ENCODE data around the gene IPO4.

IPO4 gene

DNA sequence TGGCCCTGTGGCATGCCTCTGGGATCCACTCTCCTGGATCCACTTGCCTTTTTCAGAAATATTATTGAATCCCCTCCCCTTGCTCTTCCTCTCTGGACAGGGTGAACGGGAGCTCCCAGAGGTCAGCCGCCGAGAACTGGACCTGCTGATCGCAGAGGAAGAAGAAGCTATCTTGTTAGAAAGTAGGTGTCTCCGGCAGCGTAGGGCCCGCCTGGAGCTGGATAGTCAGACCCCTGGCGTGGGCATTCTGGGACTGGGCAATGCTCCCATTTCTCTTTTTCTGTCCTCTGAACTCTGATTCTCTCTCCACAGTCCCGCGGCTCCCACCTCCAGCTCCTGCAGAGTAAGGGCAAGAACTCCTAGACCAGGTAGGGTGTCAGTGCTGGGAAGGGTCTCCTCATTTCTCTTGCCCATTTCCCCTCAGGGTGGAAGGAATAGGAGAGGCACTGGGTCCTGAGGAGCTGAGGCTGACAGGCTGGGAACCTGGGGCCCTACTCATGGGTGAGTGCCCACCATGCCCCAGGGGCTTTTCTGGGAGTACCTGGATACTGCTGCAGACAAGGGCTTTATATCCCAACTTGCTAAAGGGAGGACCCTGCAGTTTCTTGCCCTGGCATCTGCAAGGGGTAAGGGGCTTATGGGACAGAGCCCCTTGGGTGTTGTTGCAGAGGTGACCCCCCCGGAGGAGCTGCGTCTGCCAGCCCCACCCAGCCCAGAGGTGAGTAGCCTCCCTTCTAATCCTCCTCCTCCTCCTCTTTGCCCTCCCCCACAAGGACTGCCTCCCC, 11.4 kb downstream of the IPO4 start:
- DNase-seq (ENCODE audit: low read depth, low spot score), result no peak

DNA sequence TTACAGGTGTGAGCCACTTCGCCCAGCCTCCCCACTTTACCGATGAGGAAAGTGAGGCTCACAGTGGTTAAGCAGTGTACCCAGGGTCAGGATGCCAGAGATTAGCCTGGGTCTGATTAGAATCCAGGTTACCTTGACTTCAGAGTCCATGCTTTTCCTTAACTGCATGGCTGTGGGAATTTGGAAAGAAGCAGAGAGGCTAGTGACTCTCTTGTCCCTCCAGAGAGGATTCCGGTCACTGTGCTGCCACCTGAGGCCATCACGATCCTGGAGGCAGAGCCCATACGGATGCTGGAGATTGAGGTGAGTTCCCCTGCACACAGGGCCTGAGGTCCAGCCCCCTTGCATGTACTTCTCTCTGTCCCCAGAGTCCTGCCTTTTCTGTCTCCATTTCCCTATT, 12.0 kb downstream of the IPO4 start:
- DNase-seq (ENCODE audit: low read depth, low spot score), result no peak

DNA sequence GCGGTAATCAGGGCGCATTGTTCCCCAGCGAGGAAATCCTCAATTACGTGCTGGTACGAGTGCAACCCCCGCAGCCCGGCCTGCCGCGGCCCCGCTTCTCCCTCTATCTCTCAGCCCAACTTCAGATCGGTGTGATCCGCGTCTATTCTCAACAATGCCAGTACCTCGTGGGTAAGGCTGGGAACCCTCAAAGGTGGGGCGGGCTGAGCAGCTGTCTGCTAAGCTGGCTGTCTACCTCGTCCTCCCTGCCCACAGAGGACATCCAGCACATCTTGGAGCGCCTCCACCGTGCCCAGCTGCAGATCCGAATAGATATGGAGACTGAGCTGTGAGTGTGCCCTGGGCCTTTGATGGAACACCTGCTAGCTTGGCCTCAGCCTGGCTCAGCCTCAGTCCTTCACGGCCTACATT, 15.7 kb downstream of the IPO4 start:
- no peak for DNase-seq (ENCODE audit: low read depth, low spot score)

DNA sequence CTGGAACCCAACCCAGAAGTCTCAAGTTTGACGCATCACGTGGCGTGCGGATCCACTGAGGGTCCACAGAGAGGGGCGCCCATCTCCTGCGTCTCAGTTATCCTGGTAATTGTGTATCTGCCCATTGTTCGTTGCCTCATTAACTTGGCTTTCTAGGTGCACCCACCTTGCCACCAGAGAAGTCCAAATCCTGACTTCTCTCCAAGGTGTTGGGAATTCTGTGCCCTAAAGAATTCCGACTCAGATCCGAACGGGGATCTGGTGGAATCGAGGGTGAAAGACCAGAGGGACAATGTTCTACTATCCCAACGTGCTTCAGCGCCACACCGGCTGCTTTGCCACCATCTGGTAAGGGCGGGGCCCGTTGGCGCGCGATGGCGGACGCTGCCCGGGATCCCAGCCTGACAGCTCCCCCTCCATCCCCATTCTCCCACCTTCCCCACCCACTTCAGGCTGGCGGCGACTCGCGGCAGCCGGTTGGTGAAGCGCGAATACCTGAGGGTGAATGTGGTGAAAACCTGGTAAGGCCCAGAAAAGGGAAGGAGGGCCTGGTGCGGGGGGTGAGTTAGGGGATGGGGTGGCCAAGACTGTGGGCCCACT, 16.3 kb downstream of the IPO4 start:
- no peak for DNase-seq (ENCODE audit: low read depth, low spot score)

DNA sequence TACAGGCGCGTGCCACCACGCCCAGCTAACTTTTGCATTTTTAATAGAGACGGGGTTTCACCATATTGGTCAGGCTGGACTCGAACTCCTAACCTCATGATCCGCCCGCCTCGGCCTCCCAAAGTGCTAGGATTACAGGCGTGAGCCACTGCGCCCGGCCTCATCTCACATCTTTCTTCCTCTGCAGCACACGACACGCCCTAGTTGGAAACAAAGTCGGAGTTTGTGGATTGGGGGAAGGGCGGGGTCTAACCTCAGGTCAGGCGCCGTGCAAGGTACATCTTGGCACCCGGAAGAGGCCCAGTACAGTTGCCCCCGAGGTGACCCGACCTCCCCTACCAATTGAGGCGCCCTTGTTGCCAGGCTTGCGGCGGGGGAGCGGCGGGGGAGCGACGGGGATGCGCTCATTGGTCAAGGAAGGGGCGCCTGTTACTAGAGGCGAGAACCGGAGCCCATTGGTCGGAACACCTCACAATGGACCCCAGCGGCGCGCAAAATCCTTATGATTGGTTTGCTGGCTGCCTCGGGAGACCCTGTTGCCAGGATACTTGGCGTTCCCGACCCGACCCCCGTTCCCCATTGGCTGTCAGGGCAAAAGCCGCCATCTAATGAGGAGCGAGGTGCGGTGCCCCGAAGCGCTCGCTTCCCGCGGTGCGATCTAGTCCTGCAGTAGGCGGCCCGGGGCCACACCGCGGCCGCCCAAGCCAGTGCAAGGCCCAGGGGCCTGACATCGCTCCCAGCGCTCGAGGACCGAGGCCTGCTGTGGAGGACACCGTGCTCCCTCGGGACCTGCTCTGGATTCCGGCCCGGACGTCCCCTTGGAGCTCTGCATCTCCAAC, 17.0 kb downstream of the IPO4 start, which contains the start of gene REC8:
TSS of gene REC8 (plus strand) at position 659 of the 839 bp plus-strand sequence. CDS start 473 bp downstream, outside the sequence.
- DNase-seq (ENCODE audit: low read depth, low spot score), result peak; percentile 48

DNA sequence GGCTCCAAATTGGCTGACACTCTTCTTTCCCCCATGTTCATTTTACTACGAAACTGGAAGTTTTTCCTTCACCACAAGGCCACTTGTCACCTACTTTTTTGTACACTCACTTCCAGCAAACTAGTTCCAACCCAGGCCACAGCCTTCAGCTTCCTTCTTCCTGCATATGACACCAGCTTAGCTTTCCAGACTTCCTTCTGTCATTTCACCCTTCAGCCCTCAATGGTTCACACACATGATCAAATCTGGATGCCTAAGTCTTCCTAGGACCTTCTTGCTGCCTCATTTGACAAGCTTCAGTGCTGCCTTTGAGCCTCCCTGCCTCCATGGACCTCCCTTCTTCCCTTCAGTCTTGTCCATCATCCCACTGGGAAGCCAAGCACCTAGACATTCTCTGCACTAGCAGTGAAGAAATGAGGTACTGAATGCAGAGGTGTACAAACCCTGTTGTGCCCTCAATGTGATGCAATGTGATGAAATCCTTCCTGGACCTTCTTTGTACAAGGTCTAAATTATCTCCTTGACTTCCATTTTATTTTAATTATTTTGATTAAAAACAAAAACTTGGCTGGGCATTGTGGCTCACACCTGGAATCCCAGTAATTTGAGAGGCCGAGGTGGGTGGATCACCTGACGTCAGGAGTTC, 21.0 kb downstream of the IPO4 start:
- no peak for DNase-seq (ENCODE audit: low read depth, low spot score)

DNA sequence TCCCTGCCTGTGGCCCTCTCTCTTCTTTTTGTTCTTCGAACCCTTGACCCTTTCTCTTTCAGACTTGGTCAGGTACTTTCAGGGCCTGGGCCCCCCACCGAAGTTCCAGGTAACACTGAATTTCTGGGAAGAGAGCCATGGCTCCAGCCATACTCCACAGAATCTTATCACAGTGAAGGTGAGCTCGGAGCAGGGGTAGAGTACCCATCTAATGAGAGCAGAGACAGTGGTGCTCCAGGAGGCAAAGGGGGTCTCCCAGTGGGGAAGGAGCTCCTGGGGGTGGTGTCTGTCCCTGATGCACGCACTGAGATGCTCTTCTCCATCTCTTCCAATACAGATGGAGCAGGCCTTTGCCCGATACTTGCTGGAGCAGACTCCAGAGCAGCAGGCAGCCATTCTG, 22.8 kb downstream of the IPO4 start:
- DNase-seq (ENCODE audit: low read depth, low spot score), result no peak

DNA sequence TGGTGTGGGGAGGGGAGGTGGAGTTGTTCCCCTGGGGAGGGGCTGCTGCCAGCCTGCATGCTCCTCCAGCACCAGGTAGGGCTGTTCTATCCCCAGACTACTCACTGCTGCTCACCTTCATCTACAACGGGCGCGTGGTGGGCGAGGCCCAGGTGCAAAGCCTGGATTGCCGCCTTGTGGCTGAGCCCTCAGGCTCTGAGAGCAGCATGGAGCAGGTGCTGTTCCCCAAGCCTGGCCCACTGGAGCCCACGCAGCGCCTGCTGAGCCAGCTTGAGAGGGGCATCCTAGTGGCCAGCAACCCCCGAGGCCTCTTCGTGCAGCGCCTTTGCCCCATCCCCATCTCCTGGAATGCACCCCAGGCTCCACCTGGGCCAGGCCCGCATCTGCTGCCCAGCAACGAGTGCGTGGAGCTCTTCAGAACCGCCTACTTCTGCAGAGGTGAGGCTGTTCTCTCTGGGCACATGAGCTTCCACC, 24.1 kb downstream of the IPO4 start:
- no peak for DNase-seq (ENCODE audit: low read depth, low spot score)

DNA sequence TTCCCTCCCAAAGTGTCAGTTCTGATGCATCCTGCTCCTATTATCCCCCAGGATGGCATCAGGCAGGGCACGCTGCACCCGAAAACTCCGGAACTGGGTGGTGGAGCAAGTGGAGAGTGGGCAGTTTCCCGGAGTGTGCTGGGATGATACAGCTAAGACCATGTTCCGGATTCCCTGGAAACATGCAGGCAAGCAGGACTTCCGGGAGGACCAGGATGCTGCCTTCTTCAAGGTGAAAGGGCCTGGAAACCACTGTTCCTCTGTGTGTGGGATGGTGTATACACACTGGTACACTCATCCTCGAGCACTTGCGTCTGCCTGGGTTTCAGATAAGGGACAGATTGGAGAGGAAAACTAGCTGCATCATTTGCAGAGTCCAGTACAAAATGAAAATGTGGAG, 26.5 kb downstream of the IPO4 start:
- DNase-seq (ENCODE audit: low read depth, low spot score), result no peak

DNA sequence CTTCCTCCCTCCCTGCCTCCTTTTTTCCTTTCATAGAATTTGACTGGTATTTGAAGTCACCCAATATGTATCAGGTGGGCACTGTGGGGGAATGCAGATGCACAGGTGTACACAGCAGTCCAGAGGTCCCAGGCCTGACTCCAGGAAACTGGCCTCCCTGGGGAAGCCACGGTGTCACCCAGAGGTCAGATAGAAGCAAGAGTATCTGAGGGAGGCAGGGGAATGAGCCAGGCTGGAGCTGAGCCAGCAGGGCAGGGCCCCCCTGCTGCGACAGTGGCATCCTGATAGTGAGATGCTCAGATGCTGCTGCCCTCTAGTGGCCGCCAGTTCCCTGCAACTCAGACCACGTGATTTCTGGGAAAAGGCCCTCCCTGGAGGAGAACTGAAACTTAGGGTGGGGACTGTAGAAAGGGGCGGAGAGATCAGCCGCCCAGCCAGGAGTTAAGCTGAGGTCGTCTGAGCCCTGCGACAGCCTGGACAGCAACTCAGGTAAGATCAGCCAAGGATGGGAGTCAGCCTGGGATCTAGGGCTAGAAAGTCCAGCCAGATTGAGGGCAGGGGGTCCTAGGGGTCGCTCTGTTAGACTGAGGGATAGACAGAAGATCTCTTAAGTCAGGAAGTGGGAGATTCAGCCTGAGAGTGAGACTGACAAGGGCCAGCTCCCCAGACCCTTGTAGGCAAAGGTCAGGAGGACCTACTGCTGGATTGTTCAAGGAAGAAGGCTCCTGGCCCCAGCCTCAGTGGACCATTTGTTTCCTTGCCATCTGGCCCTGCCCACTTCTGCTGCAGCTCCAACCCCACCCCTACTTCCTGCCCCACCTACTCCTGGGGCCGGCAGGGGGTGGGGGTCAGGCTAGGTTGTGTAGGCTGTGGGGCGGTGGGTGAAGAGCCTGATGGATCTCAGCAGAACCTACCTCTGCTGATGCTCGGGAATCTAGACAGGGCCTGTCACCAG, 27.5 kb downstream of the IPO4 start, which contains the start of gene IRF9:
TSS of gene IRF9 (plus strand) at position 416 of the 955 bp plus-strand sequence. CDS start 880 bp downstream, outside the sequence.
- peak; percentile 97 for DNase-seq (ENCODE audit: low read depth, low spot score)

DNA sequence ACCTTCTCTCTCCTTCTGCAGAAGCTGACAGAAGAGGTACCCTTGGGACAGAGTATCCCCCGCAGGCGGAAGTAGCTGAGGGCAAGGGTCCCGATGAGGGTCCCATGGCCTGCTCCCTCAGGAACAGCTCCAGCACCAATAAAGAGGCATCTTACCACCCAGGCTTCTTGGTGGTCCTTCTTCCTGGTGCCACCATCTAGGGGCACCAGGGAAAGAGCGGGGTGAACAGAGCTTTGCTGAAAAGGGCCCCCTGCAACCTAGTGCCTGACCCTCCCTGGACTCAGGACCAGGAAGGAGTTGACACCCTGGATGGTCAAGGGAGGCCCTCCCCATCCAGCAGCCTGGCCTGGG, 28.1 kb downstream of the IPO4 start:
- DNase-seq (ENCODE audit: low read depth, low spot score), result no peak

DNA sequence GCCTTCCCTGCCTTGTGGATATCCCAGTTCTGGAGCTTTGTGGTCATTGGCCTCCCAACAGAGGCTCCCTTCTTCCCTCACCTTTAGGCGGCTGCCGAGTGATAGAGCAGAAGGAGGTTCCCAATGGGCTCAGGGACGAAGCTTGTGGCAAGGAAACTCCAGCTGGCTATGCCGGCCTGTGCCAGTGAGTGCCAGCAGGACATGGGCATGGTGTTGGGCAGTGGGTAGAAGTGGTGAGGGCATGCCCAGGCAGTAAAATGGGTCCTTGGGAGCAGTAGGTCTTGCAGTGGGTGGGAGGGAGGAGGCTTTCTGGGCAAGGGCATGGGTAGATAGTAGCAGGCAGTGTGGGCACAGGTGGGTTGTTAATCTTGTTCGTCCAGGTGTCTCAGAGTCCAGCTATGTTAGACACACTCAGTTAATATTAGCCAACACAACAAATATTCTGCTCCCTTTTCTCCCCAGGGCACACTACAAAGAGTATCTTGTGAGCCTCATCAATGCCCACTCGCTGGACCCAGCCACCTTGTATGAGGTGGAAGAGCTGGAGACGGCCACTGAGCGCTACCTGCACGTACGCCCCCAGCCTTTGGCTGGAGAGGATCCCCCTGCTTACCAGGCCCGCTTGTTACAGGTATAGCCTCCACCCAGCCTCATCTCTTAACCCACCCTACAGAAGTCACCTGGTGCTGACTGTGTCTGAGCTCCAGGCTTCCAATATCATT, 28.7 kb downstream of the IPO4 start:
- no peak for DNase-seq (ENCODE audit: low read depth, low spot score)

DNA sequence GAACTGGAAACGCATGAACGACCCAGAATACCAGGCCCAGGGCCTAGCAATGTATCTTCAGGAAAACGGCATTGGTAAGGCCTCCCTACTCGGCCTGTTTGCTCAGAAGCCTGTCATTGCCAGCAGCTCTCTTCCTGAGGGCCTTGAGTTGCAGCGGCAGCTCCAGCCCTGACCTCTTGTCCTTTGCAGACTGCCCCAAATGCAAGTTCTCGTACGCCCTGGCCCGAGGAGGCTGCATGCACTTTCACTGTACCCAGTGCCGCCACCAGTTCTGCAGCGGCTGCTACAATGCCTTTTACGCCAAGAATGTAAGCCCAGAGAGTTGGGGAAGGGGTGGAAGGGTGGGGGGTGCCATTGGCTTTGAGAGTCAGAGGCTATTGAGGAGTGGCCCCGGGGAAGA, 31.3 kb downstream of the IPO4 start:
- DNase-seq (ENCODE audit: low read depth, low spot score), result no peak

DNA sequence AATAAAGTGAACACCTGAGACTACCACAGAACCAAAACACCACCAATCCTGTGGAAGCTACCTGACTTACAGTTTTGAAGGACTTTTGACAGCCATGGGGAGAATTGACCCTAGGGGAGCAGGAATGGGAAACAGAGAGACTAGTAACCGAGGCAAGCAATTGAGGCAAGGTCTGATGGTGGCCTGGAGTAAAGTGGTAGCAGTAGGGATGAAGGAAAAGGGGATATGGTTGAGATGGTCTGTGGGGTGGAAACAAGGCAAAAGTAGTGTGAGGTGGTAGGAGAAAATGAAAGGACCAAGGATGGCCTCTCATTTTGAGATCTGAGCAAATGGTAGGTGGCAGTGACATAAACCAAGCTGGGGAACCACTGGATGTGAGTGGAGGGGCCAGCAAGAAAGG, 31.8 kb downstream of the IPO4 start:
- no peak for DNase-seq (ENCODE audit: low read depth, low spot score)

DNA sequence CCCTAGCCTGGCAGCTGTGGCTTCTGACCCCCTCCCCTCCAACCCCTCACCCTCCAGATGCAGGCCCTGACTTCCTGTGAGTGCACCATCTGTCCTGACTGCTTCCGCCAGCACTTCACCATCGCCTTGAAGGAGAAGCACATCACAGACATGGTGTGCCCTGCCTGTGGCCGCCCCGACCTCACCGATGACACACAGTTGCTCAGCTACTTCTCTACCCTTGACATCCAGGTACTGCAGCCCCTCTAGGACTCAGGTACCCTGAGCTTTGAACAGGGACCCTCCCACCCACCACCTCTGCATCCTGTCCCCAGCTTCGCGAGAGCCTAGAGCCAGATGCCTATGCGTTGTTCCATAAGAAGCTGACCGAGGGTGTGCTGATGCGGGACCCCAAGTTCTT, 33.5 kb downstream of the IPO4 start:
- DNase-seq (ENCODE audit: low read depth, low spot score), result no peak

DNA sequence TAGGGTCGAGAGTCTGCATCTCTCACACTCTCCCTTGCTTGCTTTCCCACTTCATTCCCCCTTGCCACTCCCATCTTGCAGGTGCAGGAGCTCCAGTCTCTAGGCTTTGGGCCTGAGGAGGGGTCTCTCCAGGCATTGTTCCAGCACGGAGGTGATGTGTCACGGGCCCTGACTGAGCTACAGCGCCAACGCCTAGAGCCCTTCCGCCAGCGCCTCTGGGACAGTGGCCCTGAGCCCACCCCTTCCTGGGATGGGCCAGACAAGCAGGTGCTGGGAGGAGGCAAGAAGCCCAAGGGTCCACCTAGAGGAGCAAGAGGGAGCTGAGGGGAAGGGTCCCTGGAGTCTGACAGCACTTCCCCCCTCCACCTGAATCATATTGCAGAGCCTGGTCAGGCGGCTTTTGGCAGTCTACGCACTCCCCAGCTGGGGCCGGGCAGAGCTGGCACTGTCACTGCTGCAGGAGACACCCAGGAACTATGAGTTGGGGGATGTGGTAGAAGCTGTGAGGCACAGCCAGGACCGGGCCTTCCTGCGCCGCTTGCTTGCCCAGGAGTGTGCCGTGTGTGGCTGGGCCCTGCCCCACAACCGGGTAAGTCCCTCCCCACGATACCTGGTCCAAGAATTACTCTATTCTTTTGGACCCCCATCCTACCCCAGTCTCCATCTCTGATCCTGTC, 37.1 kb downstream of the IPO4 start:
- no peak for DNase-seq (ENCODE audit: low read depth, low spot score)

DNA sequence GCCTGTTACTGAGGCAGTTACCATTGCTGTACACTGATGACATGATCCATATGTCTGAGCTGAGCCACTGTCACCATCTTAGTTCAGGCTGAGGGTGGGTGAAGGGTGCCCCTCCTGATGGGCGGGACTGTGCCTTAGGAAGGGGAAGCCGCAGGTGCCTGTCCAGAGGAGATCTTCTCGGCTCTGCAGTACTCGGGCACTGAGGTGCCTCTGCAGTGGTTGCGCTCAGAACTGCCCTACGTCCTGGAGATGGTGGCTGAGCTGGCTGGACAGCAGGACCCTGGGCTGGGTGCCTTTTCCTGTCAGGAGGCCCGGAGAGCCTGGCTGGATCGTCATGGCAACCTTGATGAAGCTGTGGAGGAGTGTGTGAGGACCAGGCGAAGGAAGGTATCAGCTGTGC, 37.6 kb downstream of the IPO4 start:
- DNase-seq (ENCODE audit: low read depth, low spot score), result no peak

DNA sequence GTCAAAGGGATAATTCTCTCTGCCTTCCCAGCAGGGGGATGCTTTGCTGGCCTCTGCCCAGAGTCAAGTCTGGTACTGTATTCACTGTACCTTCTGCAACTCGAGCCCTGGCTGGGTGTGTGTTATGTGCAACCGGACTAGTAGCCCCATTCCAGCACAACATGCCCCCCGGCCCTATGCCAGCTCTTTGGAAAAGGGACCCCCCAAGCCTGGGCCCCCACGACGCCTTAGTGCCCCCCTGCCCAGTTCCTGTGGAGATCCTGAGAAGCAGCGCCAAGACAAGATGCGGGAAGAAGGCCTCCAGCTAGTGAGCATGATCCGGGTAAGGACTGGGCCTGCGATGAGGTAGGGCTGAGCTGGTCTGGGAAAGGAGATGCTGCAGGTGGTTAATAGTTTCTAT, 38.0 kb downstream of the IPO4 start:
- no peak for DNase-seq (ENCODE audit: low read depth, low spot score)

DNA sequence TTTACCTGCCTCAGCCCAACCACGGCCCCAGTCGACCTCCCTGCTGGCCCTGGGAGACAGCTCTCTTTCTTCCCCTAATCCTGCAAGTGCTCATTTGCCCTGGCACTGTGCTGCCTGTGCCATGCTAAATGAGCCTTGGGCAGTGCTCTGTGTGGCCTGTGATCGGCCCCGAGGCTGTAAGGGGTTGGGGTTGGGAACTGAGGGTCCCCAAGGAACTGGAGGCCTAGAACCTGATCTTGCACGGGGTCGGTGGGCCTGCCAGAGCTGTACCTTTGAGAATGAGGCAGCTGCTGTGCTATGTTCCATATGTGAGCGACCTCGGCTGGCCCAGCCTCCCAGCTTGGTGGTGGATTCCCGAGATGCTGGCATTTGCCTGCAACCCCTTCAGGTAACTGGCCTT, 38.6 kb downstream of the IPO4 start:
- no peak for DNase-seq (ENCODE audit: low read depth, low spot score)

All from activated CD4-positive, CD25-positive, alpha-beta regulatory T cell treated with anti-CD3 and anti-CD28 coated beads, Interleukin-2, amount 50 U/mL, for 16 hours (primary cell).